GM18517 (cell line): ENCODE results near the gene GMPR2.

ENCODE experiments used
- ATAC-seq: cut with Tn5 transposase; IDR thresholded peaks from one replicate; pipeline ENCODE4 v1.9.1; 2021; ENCODE audit warnings: mild to moderate bottlenecking, moderate library complexity; ENCODE audit not compliant: unreplicated experiment

Gene GMPR2

DNA sequence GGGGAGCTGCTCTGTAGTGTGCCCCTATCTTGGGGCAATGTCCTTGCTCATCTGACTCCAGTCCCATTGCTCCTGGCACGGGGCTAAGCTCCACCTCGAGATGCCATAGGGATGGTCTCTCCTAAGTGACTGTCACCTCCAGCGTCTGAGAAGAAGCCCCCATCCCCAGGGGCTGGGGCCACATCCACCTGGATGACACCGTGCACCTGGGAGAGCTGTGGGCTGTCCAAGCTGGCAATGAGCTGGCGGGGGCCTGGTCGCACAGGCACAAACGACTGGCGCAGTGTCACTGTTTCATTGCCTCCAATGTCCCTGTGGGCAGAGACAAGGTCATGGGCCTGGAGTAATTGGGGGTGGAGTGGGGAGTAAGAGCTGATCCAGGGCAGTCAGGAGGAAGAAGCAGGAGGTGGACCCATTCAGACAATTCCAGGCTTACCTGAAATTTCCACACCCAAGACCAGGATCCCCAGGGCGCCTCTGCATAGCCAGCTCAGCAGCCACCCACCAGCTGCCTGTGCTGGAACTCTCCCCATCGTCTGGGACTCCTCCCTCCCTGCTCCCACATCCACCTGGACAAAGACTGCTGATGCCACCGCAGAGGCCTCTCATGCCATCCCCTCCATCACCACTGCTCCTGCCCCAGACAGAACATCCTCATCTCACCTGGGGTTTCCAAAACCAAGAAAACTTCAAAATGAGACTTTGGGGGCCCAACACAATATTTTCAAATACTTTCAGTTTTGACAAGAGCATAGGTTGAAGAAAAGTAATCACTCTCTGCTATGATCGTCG lies 16.7 kb downstream of the GMPR2 start:
- ATAC-seq = no peak

DNA sequence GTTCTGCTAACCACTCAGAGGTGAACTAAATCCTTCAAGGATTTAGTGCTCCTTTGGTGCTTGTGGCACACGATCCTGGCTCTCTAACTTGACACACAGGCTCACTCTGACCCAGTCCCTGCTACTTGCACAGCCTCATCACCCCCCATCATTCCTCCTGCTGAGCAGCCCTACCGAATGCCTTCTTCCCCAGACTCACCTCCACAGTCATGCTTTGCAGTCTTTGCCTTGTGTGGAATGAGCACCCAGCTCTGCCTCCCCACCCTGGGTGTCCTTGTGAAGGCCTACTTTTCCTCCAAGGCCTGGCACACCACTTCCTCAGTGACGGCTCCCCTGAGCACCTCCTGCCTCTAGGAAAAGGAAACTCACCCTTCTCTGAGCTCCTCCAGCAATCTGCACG lies 17.6 kb downstream of the GMPR2 start:
- no peak for ATAC-seq

DNA sequence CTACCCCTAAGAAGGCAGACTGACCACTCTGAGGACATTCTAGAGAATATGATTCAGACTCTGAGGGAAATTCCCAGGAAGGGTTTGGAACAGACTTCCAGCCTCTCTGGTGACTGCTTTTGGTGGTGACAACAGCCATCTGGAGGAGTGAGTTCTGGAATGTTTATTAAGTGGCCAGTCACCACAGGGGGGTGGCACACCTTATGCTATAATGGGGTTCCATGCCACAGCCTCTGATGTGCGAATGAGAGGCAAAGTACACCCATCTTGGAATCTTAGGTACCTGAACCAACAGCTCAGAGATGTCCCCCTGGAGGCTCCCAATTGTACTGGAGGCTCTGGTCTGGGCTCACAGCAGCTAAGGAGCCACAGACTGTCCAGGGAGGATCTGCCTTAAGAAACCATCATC lies 19.2 kb downstream of the GMPR2 start:
- no peak for ATAC-seq

DNA sequence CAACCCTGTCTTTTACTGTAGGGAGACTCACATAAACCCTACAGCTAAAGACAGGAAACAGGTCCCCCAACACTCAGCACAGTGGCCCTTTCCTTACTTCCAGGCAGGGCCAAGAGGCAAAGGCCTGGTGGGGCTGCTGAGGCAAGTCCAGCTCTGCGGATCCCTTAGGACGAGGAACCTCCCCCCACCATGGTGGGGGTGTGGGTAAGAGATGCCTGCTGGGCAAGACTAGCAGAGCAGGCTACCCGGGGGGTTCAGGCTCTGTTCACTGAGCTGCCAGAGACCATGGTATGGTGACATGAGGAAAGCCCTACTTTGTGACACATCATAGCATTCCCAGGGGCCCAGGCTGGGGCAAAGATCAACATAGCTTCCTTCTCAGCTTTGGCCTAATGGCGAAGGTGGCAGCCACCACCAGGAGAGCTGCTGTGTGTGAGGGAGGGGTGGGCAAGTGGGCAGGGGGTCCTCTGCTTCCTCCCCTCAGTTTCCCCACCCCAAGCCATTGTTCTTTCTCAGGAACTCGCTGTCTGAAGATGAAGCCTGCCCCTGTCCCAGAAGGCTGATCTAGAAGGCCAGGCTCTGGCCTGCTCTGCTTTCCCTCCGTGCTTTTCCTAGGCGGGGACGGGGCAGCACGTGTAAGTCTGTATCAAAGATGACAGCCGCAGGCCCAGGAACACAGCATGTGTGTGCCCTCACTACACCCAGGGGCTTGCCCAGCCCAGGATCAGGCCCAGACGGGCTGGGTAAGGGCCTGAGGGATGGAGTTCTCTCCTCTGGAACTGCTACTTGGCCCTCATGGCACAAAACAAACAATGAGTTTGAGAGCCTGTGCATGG lies 19.8 kb downstream of the GMPR2 start:
- ATAC-seq = no peak

DNA sequence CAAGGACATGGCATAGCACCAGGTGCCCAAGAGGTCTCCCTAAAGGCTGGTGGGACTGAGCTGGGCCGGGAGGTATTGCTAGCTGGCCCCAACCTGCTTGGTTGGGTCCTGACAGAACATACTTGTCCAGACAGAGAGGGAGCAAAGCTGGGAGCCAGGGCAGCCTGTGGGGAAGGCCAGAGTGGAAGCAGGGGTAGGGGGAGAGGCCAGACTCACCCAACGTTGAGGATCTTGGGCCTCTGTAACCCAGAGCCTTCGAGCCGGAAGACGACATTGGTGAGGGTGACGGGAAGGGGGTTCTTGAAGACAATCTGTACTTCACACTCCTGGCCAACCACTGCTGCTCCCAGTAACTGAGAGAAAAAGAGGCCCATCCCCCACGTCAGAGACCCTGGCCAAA lies 21.2 kb downstream of the GMPR2 start:
- ATAC-seq = no peak

DNA sequence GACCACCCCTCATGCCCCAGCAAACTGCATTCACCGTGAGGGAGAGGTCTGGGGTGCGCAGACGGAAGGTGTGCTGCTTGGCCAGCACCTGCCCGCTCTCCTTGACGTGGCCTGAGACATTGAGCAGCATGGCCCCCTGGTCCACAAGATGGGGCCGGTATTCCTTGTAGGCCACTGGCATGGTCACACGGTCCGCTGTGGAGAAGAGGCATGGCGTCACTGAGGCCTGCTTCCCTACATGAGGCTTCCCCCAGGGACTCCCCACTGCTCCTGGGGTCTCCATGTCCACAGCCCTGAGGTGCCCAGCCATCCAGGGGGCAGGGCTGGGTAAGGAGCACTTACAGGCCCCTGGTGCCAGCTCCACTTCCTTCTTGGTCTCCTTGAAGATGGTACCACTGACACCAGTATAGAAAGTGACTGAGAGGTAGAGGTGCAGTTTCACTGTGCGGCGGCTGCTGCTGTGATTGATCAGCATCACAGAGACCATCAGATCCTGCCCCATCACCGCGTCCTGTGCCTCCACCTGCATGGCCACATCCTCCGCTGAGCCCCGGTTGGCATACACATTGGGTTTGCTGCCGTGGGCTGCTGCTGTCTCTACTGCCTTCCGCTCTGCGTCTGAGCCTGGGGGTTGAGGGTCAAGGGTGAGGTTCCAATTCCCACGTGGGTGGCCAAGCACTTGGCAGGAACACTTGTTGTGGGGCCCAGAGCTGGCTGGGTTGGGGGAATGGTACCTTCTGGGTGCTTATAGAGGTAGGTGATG lies 22.1 kb downstream of the GMPR2 start:
- ATAC-seq = no peak

GRCh38 chr14:24255438-24255837 lies 22.7 kb downstream of the GMPR2 start:
- ATAC-seq = no peak

- ATAC-seq = no peak
Observed at GRCh38 chr14:24255931-24256711, 23.4 kb downstream of the GMPR2 start.

GRCh38 chr14:24256960-24257359 lies 24.2 kb downstream of the GMPR2 start:
- no peak for ATAC-seq

- no peak for ATAC-seq
Observed at GRCh38 chr14:24258119-24258518, 25.4 kb downstream of the GMPR2 start.

DNA sequence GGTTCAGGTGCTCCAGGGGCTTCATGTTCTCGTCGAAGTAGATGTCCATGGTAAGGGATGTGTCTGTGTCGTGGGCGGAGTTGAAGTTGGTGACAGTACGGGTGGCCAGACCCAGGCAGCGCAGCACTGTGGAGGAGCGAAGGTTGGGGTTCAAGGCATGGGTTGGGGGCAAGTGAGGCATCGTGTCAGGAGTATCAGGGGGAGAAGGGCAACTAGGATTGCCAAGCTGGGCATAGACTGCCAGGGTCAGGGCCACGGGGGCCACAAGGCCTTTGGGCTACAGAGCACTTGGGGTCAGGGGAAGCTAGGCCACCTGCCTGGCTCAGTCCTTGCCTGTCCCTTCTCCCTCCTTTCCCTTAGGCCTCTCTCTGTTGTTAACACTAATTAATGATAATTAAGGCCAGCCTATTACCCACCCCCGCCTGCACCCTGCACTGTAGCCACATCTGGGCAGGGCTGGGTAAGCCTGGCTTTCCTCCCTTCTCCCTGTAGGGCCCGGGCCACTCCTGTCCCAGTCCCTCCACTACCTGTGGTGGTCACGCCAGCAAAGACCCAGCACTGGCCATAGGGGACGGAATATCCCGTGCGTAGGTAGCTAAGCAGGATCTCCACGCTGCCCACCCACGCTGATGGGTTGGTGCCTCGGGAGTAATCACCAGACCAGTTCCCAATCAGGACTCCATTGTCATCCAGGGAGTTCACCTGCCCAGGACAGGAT lies 26.0 kb downstream of the GMPR2 start:
- ATAC-seq = no peak

DNA sequence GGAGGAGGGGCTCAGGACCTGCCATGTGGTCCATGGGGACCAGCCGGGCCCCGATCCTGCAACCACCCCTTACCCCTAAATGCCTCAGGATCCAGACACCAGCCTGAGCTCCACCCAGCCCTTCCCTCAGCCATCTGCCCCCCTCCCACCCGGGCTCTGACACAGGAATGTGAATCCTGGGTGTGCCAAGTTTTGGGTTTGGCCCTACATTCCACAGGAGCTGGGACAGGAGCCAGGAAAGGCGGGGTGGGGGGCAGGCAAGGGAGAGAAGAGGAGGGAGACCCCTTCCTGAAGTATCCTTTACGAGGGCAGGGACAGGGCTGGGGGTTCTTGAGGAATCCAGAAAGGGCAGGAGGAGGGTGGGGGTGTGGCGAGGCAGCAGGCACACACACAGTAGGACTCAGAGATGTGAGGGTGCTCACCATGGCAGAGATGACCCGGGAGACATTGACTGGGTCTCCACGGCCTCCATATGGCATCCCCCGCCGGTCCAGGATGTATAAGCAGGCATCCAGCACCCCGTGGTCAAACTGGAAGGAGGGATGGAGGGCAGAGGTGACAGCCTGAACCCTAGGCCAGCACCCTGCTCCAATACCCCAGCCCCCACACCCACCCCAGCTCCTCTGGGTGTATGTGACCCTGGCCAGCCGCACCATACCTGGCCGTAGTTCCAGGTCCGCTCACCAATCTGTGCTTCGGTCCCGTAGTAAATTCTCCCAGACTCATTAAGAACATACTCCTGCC lies 26.7 kb downstream of the GMPR2 start:
- ATAC-seq = no peak

GRCh38 chr14:24260026-24260779 lies 27.5 kb downstream of the GMPR2 start:
- ATAC-seq = no peak

DNA sequence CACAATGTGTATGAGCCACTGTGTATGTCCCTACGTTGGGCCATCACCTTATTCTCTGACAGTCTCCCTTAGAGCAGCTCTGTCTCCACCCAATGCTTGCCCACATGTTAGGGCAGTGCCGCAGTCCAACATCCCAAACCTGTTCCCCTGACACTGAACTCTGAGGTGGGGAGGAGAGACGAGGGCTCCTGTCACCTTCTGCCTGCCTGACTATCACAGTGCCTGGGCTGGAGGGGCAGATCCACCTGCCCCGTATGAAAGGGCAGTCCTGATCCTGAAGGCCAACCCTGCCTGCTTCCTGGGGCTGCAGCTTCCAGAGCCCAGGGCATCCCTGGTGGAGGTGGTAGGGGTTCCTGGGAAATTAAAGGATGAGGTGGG lies 28.0 kb downstream of the GMPR2 start:
- no peak for ATAC-seq

DNA sequence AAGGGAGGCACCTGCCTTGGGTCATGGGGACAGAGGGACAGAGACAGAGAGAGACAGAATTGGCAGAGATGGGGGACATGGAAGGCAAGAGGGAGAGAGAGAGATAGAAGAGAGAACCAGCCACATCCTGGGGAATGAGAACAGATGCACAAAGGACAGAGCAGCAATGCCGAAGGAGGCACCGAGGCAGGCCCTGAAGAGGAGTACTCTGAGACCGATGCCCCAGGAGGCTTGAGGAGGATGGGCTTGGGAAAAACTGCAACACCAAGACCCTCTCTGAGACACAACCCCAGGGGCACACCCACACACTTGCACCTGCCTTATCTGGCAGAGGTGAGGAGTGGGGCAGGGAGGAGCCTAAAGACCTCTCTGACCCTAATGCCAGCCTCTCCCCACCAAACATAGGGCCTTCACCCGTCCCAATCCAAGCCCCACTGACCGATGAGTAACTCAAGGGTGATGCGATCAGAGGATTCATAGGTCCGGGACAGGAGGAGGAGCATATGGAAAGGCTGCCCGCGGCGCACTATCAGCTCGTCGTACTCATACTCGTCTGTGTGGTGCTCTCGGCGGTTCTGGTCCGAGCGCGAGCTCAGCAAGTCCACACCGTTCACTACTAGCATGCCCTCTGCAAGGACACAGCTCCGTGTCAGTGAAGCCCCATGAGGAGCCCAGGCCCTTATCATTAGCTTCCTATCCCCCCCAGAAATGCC lies 28.7 kb downstream of the GMPR2 start:
- ATAC-seq = no peak

DNA sequence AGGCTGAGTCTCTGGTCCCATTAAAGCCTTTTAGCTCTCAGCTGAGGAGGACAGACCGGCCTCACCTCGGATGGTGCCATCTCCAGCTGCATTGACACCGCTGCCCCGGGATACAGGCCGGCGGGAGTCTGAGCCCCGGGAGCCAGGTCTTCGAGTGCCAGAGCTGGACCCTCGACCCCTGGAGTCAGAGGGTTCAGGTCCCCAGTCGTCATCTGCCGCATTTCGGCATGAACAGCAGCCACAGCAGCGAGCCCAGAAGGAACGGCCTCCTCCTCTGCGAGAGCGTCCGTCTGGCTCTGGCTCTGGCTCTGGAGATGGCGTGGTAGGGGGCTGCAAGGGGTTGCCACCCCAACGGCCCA lies 29.2 kb downstream of the GMPR2 start:
- no peak for ATAC-seq

DNA sequence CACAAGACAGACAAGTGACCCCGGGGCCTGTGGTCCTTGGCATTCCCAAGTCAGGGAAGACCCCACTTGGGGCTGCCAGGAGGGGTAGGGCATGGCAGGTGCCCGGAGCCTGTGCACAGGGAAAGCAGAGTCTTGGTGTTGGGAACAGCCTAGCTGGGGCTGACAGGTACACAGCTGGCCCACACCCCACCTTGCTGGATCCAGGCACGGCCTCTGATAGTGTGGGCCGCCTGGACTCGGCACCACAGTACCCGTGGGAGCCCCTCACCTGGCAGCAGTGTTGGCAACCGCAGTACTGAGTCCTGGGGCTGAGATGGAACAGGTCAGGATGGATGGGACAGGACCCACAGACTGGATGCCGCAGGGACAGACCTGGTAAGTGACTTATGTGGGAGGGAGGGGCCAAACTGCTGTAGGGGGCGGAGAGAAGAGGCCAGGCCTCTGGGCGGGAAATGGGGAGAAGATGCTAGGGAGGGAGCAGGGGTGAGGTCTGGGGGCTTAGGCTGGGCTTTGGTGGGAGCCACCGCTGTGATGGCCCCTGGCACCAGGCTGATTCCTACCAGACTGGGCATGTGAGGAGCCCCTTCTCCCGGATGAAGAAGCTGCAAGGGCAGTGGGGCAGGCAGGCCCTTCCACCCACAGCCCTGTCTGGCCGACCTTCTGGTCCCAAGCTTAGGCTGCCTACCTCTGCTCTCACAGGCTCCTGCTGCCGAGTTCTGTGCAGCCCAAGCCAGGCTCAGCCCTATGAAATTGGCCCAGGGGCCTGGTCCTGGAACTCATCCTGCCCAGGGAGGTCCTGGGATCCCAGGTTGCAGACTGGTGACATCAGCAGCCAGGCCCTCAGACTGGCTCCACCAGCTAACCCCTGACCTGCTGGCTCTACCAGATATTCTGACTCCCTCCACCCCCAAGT lies 30.3 kb downstream of the GMPR2 start, which contains the start of gene TGM1:
Gene TGM1, minus strand, starts transcription at position 357 of the 913 bp plus-strand sequence. CDS start 825 bp downstream, outside the sequence.
- ATAC-seq = no peak
